HG02588 (cell line): ENCODE measurements around the gene CYP2C8.
"Not testable (repeated sequence)": the region's sequence is repeated elsewhere in the genome, so short reads cannot be mapped to it uniquely, and the experiment has no call there.

Experiments
- ATAC-seq: cut with Tn5 transposase; IDR thresholded peaks from one replicate; pipeline ENCODE4 v1.9.1; 2021; ENCODE audit warnings: mild to moderate bottlenecking, moderate library complexity; ENCODE audit not compliant: unreplicated experiment

Gene CYP2C8

DNA sequence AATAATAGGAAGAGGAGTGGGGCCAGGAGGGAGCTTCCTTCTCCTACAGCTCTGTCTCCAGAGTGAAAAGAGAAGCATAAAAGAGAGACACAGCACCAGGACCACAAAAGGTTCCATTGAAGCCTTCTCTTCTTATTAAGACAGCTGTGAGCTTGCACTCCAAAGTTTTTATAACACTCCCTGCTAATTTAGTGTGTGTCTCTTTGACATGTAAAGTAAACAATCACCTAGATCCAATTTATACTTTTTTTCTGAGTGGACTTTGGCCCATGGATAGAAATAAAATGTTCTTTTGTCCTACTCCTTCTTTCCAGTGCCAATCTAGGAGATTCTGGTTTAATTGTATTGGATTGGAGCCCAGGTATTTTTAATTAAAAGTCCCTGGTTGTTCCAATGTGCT lies at the start of gene CYP2C8:
CYP2C8 (minus strand) TSS at position 212 of the 400 bp plus-strand sequence; CDS start at position 117, 95 bp downstream.
- no peak for ATAC-seq

DNA sequence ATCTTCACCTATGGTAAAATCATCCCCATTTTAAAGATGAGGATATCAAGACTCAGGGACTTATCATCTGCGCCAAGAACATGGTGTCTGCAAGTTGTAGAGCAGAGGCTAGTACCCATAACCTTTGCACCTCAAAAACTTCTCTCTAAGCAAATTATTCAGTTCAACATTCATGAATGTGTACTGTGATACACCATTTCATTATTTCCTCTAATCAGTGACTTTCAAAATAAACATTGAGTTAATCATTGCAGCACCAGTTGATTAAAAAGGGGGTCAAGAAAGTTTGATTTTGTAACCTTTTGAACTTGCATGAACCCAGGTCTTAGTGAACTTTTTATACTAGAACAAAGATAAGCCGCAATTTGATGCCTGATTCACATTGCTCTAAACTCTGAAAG lies 47.6 kb upstream of the CYP2C8 start:
- no peak for ATAC-seq

DNA sequence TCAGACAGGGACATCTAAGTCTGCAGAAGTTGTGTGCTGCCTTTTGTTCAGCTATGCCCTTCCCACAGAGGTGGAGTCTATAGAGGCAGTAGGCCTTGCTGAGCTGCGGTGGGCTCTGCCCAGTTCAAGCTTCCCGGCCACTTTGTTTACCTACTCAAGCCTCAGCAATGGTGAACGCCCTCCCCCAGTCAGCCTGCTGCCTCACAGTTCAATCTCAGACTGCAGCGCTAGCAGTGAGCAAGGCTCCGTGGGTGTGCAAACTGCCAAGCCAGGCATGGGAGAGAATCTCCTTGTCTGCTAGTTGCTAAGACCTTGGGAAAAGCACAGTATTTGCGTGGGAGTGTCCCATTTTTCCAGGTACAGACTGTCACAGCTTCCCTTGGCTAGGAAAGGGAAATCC lies 41.5 kb upstream of the CYP2C8 start:
- not testable (repeated sequence) for ATAC-seq

DNA sequence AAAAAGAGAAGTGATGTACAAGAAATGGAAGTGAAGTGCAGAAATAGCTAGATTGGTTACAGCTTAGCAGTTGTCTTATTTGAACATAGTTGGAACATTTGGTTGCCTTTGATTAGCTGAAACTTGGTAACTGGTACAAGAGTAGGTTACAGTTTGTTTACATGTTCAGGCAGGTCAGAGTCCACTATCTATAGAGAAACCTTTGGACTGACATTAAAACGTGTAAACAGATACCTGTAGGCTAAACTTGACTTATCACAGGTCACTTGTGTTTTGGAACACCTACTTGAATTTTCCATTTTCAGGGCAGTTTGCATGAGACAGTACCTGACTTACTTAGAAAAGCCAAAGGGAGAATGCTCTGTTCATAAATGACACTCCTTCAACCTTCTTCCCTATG lies 28.5 kb upstream of the CYP2C8 start:
- ATAC-seq = no peak

DNA sequence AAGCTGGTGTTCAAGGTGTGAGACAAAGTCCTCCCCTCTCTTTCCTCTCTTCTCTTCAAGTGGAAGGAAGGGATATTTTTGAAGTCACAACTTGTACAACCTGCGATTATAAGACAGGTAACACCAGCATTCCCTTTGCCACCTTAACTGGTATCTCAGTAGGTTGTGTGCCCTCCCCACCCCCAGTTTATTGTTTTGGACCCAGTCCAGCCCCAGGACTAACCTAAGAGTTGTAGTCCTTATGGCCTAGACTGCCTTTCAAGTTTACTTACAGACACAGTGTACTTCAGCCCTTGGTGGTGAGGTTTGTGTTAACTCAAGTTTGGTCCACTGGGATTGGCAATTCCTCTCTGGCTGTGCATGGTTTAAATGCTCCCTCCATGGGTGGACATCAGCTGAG lies 26.8 kb upstream of the CYP2C8 start:
- no peak for ATAC-seq

DNA sequence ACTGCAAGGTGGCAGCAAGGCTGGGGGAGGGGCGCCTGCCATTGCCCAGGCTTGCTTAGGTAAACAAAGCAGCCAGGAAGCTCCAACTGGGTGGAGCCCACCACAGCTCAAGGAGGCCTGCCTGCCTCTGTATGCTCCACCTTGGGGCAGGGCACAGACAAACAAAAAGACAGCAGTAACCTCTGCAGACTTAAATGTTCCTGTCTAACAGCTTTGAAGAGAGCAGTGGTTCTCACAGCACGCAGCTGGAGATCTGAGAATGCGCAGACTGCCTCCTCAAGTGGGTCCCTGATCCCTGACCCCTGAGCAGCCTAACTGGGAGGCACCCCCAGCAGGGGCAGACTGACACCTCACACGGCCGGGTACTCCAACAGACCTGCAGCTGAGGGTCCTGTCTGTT lies 10.3 kb upstream of the CYP2C8 start:
- ATAC-seq = not testable (repeated sequence)

DNA sequence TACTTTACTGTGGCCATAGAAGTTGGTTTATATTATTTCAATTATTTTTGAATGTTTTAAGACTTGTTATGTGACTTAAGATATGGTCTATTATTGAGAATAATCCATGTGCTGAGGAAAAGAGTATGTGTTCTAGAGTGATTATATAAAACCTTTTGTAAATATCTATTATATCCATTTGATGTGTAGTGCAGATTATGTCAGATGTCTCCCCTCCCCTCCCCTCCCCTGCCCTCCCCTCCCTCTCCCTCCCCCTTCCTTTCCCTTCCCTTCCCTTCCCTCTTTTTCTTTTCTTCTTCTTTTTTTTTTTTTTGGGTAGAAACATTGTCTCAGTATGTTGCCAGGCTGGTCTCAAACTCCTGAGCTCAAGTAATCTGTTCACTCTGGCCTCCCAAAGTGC lies 8.3 kb upstream of the CYP2C8 start:
- ATAC-seq = no peak

DNA sequence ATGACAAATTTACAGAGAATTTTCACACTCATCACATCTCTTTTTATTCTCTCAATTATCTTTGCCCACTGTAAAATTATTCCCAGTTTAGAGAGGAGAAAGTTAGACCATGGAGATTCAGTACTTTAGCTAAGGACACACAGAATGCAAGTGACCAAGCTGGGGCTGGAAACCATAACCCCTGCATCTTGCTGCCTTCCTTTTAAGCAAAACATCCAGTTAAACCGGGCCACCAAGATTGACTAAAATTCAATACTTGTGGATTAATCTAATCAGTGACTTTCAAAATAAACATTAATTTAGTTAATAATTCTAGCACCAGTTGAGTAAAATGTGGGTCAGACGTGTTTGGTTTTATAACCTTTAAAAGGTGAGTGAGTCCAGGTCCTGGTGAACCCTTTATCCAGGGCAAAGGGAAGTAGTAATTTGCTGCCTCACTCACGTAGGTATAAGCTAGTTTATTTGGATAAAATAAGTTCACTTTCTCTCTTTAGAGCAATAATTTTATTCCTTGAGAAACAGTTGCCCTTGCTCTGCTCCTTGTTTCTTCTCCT lies 1.9 kb upstream of the CYP2C8 start:
- no peak for ATAC-seq

DNA sequence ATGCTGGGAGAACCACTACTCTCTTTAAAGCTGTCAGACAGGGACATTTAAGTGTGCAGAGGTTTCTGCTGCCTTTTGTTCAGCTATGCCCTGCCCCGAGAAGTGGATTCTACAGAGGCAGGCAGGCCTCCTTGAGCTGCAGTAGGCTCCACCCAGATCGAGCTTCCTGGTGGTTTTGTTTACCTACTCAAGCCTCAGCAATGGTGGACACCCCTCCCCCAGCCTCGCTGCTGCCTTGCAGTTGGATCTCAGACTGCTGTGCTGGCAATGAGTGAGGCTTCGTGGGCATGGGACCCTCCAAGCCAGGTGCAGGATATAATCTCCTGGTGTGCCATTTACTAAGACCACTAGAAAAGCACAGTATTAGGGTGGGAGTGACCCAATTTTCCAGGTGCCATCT lies 5.2 kb downstream of the CYP2C8 start:
- not testable (repeated sequence) for ATAC-seq

DNA sequence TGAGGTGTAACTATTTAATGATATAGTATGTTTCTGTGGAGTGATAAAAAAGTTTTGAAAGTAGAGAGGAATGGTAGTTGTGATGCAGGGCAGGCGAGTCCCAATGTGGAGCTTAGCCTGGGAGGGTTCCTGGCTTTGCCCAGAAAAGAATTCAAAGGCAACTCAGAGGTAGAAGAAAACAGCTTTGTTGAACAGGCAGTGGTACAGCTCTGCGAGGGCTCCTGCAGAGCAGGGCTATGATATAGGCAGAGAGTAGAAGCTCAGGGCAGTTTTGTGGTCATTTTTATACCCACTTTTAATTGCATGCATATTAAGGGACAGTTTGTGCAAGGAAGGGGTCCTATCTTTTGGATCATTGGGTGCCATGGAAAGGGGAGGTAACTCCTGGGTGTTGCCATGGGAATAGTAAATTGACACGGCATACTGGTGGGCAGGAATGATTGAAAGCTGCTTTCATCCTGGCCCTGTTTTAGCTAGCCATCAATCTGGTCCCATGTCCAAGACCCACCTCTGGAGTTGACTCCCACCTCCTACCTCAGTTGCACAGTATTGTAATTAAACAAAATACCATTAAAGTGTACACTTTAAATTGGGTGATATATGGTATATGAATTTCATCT lies 12.4 kb downstream of the CYP2C8 start:
- ATAC-seq = no peak

DNA sequence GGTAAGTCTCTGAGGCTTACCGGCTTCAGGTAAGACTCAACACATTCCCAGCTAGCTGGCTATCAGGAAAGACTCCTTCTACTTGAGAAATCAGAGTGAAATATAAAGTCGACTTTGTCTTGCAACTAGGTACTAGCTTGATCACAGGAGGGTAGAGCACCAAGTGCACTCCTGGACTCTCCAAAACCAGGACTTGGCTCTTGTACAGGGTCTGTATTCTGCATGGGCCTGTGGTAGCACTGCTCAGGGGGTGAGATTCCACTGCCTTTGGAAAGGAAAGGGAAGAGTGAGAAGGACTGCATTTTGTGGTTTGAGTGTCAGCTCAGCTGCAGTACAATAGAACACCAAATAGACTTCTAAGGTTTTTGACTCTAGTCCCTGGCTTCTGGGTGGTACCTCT lies 19.4 kb downstream of the CYP2C8 start:
- ATAC-seq = no peak

DNA sequence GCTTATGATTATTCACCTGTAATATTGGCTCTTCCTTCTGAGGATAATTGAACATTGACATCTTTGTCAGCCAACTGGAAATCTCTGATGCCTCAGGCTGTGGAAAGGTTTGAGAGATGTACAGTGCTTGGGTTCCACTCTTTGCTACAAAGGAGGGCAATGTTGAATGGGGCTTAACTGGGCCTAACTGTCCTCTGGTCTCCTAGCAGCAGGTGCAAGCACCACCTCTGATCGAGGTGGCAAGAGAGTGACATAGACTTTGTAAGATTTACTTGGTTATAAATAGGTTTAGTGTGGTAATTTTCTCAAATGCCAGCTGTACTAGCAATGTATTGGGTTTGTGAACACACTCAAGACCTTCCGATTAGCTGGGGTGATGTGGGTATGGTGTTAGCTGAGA lies 21.1 kb downstream of the CYP2C8 start:
- ATAC-seq = no peak

DNA sequence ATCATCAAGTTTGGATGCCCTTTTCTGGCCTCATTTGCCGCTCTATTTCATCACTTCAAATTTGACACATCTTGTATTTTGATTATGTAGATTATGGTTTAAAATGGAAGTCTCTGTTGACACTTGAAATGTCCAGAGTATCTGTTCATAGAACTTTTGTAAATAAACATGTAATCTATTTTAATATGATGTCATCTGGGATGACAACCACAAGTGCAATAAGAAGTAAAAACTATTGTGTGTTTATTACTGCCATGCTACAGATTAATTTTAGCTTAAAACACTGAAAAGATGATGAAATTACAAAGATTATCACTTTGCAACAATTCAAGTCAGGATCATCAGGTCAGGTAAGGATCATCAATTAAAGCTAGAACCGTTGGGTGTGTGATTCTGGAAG lies 30.0 kb downstream of the CYP2C8 start:
- ATAC-seq = no peak

DNA sequence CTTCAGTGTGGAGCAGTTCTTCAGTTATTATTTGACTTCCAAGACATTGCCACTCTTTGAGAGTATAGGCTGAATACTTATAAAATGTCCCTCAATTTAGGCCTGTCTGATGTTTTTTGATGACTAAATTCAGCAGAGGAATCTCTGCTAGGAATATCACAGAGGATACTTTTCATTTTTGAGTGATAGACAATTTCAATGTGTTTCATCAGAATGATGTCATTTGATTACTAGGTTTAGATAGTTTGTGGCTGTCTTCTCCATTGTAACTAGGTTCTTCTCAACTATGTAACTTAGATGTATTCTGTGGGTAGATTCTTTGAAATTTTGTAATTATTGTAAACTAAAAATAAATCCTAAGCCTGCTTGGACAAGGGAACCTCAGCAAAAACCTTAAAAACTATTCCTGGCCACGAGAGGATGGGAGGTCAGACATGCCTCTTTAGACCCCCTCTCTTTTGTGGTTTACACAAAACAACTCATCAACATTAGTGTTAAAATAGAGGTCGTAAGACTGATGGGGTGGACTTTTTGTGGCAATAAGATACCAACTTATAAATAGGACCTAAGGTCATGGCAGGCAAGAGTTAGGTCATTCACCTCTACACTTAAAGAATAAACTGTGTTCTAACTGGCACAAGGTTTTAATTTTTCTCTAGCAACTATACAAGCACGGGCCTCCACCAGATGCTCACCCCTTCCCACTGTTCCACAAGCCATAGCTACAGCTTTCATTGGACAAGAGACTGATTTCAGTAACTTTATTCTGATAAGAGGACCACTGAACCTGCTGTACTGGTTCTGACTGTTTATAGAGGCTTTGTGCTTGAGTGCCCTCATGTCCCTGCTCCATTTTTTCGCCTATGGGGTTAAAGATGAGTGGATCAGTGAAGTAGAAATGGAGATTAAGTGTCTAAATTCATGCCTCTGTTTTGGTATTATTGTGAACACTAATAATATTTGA lies 33.7 kb downstream of the CYP2C8 start:
- ATAC-seq = no peak

DNA sequence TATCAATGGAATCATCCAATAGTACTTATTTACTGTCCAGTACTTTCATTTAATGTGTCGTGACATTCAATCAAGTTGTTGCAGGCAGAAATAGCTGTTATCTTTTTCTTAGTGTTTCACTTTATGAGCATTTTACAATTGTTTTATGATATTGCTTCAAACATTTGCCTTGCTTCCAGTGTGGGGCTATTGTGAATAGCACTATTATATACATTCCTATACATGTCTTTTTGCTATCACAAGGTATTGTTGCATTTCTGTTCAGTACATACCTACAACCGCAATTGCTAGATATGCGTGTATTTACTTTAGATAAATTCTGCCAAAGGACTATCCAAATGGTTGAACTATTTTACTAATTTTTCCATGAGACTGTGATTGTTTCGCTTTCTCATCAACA lies 34.9 kb downstream of the CYP2C8 start:
- ATAC-seq = no peak

DNA sequence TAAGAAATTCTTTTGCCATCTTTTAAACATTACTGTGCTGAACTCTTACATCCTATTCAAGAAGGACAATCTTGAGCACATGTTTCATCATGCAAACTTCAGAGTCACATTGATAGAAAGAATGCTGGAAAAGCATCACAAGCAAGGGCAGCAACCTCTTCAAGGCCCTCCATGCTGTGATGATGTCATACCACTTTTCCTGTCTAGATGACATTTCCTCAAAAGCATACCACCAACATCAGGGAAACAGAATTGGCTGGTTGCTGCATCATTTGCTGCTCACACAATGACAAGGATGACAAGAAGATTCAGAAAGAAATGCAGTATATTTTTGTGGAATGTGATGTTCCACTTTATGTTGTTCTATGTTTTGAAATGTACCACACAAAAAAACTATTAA lies 37.6 kb downstream of the CYP2C8 start:
- ATAC-seq = no peak

DNA sequence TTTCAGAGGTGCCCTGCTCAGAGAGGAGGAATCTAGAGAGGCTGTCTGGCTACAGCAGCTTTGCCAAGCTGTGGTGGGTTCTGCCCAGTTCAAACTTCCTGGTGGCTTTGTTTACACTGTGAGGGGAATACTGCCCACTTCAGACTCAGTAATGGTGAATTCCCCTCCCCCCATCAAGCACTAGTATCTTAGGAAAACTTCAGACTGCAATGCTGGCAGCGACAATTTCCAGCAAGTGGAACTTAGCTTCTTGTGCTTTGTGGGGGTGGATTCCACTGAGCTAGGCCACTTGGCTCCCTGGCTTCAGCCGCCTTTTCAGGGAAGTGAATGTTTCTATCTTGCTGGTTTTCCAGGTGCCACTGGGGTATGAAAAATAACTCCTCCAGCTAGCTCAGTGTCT lies 42.8 kb downstream of the CYP2C8 start:
- no peak for ATAC-seq

DNA sequence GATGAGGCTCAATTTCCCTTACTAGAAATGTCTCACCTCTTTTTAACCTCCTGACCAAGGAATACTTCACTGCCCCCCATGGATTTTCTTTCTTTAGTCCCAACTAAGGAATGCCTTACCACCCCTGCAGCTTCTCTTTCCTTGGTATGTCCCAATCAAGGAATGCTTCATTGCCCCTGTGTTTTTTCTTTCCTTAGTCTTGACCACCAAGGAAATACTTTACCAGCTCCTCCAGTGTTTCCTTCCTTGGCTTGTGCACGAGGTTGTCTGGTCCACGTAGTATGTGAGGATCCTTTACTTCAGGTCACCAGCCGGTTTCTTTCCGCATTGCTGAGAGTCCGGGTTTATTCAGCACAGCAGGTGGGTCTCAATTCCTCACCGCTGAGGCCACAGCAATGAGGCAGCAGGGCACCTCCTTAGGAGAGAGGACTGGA lies 71.5 kb downstream of the CYP2C8 start:
- ATAC-seq = no peak

DNA sequence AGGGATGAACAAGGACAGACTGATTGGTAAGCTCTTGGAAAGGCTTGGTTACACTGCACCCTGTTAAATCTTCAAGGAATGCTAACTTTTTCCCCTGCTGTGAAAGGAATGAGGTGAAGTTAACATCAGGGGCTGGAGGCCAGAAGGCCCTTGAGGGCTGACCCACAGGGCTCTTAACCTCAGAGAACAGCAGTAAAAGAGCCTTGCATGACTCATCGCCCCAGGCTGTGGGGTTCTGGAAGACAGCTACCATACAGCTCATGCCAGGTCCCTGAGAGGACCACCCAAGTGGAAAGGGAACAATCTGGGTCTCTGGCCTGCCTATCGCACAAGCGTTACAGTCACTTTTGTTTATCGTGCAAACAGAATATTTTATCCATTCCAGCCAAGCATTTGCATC lies 76.5 kb downstream of the CYP2C8 start:
- no peak for ATAC-seq

DNA sequence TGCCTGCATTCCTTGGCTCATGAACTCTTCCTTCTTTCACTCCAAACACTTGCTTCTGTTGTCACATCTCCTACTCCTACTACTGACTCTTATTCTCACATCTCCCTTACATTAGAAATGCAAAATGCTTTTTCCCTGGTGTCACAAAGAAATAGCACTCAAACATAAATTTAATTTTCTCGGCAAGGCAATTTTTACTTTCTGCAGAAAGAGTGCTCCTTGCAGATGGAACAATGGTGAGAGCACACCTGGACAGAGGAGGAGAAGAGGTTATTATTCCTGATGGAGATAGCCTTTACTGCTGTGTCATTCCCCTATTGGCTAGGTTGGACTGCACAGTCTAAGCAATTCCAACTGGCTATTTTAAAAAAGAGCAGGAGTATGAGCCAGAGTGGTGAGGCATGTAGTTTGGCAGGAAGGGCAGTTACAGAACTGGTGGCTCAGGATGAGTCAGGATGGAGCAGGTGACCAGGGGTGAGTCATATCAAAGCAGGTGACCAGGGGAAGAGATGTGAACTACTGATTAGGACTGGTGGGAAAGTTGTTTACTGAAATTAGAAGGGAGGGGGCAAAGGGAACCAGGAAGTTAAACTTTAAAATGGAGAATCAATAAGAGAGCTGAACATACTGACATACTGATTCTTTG lies 77.9 kb downstream of the CYP2C8 start:
- ATAC-seq = no peak

DNA sequence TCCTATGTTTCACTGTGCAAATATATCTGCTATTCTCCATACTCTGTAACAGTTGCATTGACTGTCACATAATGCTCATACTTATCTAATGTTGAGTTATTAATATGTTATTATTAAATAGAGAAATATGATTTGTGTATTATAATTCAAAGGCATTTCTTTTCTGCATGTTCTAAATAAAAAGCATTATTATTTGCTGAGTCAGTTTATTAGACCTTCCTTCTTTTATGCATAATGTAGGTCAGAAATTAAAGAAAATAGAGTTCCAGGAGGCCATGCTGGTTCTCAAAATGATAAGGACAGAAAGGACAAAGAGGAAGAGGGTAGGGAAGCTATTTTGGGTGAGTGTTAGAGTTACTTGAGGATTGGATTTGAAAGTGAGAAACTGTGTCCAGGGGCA lies 80.1 kb downstream of the CYP2C8 start:
- ATAC-seq = no peak
